NB4 (cell line): ENCODE data around the gene RPL18A.

Source experiments
- TF ChIP-seq, protein P1 (sequence below): IDR thresholded peaks from 2 replicates; pipeline ENCODE4 v1.6.1; 2011; ENCODE audit warnings: low read depth, low read length
- TF ChIP-seq, protein P2 (sequence below): IDR thresholded peaks from one replicate; pipeline ENCODE4 v1.5.1; 2012; ENCODE audit warnings: low read depth, low read length

DNA sequence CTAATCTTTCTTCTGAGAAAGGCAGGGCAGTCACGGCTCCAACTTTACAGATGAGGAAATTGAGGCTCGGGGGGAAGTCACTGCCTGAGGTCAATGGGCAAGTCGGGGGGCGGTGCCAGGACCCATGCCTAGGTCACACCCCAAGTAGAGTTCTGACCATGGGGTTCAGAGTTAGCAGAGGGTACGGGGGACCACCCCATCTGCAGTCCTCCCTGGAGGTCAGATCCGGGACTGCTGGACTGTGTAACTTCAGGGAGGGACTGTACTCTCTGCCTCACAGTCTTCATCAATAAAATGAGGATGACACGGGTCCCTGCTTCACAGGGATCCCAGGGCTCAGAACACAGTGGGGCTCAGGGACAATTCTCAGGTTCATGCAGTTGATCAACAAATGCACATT is 19.8 kb downstream of the RPL18A start:
- TF ChIP-seq, protein P1, sequence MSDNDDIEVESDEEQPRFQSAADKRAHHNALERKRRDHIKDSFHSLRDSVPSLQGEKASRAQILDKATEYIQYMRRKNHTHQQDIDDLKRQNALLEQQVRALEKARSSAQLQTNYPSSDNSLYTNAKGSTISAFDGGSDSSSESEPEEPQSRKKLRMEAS = no peak
- TF ChIP-seq, protein P2, sequence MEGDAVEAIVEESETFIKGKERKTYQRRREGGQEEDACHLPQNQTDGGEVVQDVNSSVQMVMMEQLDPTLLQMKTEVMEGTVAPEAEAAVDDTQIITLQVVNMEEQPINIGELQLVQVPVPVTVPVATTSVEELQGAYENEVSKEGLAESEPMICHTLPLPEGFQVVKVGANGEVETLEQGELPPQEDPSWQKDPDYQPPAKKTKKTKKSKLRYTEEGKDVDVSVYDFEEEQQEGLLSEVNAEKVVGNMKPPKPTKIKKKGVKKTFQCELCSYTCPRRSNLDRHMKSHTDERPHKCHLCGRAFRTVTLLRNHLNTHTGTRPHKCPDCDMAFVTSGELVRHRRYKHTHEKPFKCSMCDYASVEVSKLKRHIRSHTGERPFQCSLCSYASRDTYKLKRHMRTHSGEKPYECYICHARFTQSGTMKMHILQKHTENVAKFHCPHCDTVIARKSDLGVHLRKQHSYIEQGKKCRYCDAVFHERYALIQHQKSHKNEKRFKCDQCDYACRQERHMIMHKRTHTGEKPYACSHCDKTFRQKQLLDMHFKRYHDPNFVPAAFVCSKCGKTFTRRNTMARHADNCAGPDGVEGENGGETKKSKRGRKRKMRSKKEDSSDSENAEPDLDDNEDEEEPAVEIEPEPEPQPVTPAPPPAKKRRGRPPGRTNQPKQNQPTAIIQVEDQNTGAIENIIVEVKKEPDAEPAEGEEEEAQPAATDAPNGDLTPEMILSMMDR = no peak
